Measurements from ENCODE around the gene BAZ2B. TPM values are rescaled to one million over a fixed set of nuclear protein-coding genes. Genes with fewer than 3 reads are reported as not detected.

Gene BAZ2B
- total and polyA plus RNA-seq, 5 donors = 16.1 to 43.2 (median 41.3) TPM

DNA sequence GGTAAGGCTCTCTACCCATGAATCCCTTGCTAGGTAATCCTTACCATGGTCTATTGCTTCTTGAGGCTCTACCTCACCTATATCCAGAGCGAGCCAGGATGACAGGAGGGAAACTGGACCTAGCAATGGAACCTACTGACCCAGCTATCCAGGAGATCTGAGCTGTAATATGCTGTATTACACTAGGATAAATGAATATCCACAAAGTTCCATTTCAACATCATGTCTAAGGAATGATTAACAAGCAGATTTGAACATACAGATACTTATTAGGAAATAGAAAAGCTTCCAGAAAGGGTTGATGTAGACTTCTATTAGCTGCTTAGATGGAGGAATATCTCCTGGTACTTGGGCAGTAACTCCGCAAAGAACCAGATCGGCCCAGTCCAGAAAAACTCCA lies 110.1 kb downstream of the BAZ2B start:
- 93% methylated on average over 3 of the region's 3 CpGs for whole genome bisulfite sequencing
- intact Hi-C loops (cut with DNase I) = no loop called here
- Histone ChIP-seq H3K4me1 (ENCODE audit: control insufficient read depth, insufficient read depth, low read length) (peaks cover 2% of the 10 kb centered on the region), H3K27me3 (ENCODE audit: control insufficient read depth, insufficient read depth) (no peaks in the 10 kb centered on the region), H3K4me3 (ENCODE audit: low read length) (no peak overlapping the region), H3K9me3 (ENCODE audit: control insufficient read depth, low read length) (no peaks in the 10 kb centered on the region), H3K27ac (ENCODE audit: low read length) (no peak overlapping the region)
- ATAC-seq = no peak
- no peak for DNase-seq

DNA sequence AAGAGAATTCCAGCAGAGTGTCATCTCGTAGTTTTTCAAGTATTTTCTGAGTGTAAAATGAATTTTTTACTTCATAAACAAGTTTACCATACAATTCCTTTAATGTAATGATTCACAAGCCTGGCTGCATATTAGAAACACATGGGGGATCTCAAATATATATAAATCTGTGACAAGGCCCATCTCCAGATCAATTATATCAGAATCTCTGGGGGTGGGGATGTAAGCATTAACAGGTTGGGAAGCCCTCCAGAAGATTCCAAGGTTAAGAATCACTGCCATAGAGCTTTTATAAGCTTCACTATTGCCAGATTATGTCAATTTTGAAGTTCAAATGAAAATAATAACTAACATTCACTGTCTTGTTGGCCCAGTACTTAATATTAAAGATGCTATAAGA lies 111.2 kb downstream of the BAZ2B start:
- H3K4me1 ChIP-seq (ENCODE audit: control insufficient read depth, insufficient read depth, low read length) = peaks cover 2% of the 10 kb centered on the region
- WGBS = 99% methylated on average over 1 of the region's 1 CpG
- no peaks in the 10 kb centered on the region for H3K27me3 ChIP-seq (ENCODE audit: control insufficient read depth, insufficient read depth)
- intact Hi-C loops (cut with DNase I) = no loop called here
- H3K9me3 ChIP-seq (ENCODE audit: control insufficient read depth, low read length) = no peaks in the 10 kb centered on the region
- DNase-seq (no peak), ATAC-seq (no peak)
- H3K27ac ChIP-seq (ENCODE audit: low read length) = no peak overlapping the region
- H3K4me3 ChIP-seq (ENCODE audit: low read length) = no peak overlapping the region

DNA sequence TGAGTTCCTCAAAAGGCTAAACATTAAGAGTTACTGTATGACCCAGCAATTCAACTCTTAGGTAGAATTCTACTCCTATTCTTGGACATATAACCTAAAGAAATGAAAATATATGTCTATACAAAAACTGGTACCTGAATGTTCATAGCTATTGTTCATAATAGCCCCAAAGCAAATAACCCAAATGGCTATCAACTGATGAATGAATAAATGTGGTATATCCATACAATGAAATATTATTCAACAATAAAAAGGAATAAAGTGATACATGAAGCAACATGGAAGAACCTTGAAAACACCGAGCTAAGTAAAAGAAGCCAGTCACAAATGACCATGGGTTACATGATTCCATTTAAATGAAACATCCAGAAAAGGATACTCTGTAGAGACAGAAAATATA lies 114.6 kb downstream of the BAZ2B start:
- no peak for ATAC-seq
- WGBS = 97% methylated on average over 1 of the region's 1 CpG
- no peak for DNase-seq
- Histone ChIP-seq H3K4me1 (ENCODE audit: control insufficient read depth, insufficient read depth, low read length) (no peaks in the 10 kb centered on the region), H3K4me3 (ENCODE audit: low read length) (no peak overlapping the region), H3K9me3 (ENCODE audit: control insufficient read depth, low read length) (no peaks in the 10 kb centered on the region), H3K27me3 (ENCODE audit: control insufficient read depth, insufficient read depth) (no peaks in the 10 kb centered on the region), H3K27ac (ENCODE audit: low read length) (no peak overlapping the region)
- intact Hi-C loops (cut with DNase I) = no loop called here

DNA sequence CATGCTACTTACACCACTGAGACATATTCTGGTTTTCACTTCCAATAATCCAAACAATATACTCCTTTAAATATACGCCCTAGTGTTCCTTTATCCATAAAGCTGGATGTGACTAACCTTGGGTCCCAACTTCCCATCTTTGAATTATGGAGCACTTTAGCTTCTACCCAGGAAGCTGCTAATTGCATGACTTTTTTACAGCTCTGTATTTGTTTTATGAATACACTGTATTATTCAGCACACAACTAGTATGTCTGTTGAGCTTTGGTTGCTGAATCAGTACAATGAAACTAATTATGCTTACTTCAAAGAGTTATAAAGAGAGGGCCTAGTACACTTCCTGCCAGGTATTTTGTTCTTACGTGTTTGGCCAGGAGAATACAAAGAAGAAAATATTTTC lies 118.5 kb downstream of the BAZ2B start:
- intact Hi-C loops (cut with DNase I) = no loop called here
- 84% methylated on average over 2 of the region's 2 CpGs for WGBS
- ATAC-seq = no peak
- H3K27ac ChIP-seq (ENCODE audit: low read length) = no peak overlapping the region
- no peaks in the 10 kb centered on the region for H3K27me3 ChIP-seq (ENCODE audit: control insufficient read depth, insufficient read depth)
- peaks cover 1% of the 10 kb centered on the region for H3K4me1 ChIP-seq (ENCODE audit: control insufficient read depth, insufficient read depth, low read length)
- H3K4me3 ChIP-seq (ENCODE audit: low read length) = no peak overlapping the region
- no peak for DNase-seq
- no peaks in the 10 kb centered on the region for H3K9me3 ChIP-seq (ENCODE audit: control insufficient read depth, low read length)

DNA sequence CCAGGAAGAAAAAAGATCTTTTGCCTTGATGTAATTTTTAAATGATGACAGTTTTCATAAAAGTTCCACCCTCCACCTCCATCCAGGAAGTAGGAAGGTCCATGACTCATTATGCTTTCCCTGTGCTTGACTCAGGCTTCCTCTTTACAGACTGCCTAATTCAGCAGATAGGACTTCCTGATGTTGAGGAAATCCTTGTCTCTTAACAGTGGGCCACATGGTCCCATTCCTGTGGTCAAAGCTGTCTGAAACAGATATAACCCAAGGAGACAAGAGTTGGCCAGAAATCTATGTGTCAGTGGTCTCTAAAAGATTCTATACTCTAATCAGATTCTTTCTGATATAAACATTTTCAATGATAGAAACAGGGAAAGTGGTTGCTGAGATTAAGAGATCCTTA lies 119.1 kb downstream of the BAZ2B start:
- Histone ChIP-seq H3K9me3 (ENCODE audit: control insufficient read depth, low read length) (no peaks in the 10 kb centered on the region), H3K27ac (ENCODE audit: low read length) (no peak overlapping the region), H3K4me3 (ENCODE audit: low read length) (no peak overlapping the region), H3K4me1 (ENCODE audit: control insufficient read depth, insufficient read depth, low read length) (peaks cover 1% of the 10 kb centered on the region), H3K27me3 (ENCODE audit: control insufficient read depth, insufficient read depth) (no peaks in the 10 kb centered on the region)
- DNase-seq (no peak), ATAC-seq (peak; percentile 87 to 97)
- intact Hi-C loops (cut with DNase I) = no loop called here

DNA sequence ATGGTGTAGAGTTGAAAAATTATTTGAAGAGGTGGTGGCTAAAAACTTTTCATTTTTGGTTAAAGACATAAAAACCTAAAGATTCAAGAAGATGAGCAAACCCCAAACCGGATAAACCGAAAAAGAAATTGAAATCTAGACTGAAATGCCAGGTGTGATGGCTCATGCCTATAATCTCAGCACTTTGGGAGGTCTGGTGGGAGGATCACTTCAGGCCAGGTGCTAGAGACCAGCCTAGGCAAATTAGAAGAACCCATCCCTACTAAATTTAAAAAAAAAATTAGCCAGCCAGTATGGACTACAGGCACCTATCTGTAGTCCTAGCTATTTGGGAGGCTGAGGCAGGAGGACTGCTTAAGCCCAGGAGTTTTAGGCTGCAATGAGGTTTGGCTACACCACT lies 126.9 kb downstream of the BAZ2B start:
- Histone ChIP-seq H3K27me3 (ENCODE audit: control insufficient read depth, insufficient read depth) (no peaks in the 10 kb centered on the region), H3K9me3 (ENCODE audit: control insufficient read depth, low read length) (no peaks in the 10 kb centered on the region), H3K4me3 (ENCODE audit: low read length) (no peak overlapping the region), H3K27ac (ENCODE audit: low read length) (no peak overlapping the region), H3K4me1 (ENCODE audit: control insufficient read depth, insufficient read depth, low read length) (peaks cover 1% of the 10 kb centered on the region)
- intact Hi-C loops (cut with DNase I) = no loop called here
- over 99% methylated on average over 2 of the region's 2 CpGs for WGBS
- ATAC-seq = no peak
- DNase-seq = no peak

DNA sequence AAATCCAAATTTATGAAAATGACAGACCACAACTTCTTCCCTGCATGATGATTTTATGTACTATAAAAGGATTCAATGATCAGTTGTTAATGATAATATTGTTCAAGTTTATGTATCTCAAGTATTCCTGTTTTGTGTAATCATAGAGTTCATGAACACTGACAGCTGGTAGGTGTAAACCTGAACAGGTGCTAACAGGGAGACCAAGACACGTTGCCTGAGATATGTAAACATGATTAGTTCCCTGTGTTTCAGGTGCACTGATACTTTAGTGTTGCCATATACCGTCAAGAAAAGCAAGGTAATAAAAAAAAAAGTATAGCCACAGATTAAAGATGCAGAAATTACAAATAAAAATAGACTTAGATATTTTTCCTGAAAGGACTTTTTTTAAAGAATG lies 131.8 kb downstream of the BAZ2B start:
- H3K4me1 ChIP-seq (ENCODE audit: control insufficient read depth, insufficient read depth, low read length) = no peaks in the 10 kb centered on the region
- intact Hi-C loops (cut with DNase I) = no loop called here
- H3K4me3 ChIP-seq (ENCODE audit: low read length) = no peak overlapping the region
- no peak for ATAC-seq
- H3K27me3 ChIP-seq (ENCODE audit: control insufficient read depth, insufficient read depth) = no peaks in the 10 kb centered on the region
- 71% methylated on average over 2 of the region's 2 CpGs for WGBS
- H3K9me3 ChIP-seq (ENCODE audit: control insufficient read depth, low read length) = no peaks in the 10 kb centered on the region
- no peak for DNase-seq
- H3K27ac ChIP-seq (ENCODE audit: low read length) = no peak overlapping the region

DNA sequence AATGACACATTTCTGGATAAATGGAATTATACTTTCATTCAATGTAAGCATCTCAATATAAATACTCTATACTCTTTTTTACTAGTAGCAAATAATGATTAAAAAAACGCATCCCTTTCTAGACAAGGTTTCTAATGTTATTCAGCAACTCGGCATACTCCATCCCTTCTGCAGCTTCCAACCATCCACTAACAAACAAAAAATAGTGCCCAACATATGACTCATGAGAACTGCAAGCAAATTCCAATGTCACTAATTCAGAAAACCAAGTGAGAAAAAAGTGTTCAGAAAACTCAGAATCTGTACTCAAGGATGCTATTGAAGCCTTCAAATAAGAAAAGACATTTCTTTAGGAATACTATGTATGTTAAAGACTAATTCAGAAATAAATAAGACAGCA lies 140.0 kb downstream of the BAZ2B start:
- intact Hi-C loops (cut with DNase I) = no loop called here
- Histone ChIP-seq H3K4me1 (ENCODE audit: control insufficient read depth, insufficient read depth, low read length) (no peaks in the 10 kb centered on the region), H3K27ac (ENCODE audit: low read length) (no peak overlapping the region), H3K9me3 (ENCODE audit: control insufficient read depth, low read length) (no peaks in the 10 kb centered on the region), H3K27me3 (ENCODE audit: control insufficient read depth, insufficient read depth) (no peaks in the 10 kb centered on the region), H3K4me3 (ENCODE audit: low read length) (no peak overlapping the region)
- ATAC-seq = no peak
- DNase-seq = no peak
- WGBS = 90% methylated on average over 2 of the region's 2 CpGs

DNA sequence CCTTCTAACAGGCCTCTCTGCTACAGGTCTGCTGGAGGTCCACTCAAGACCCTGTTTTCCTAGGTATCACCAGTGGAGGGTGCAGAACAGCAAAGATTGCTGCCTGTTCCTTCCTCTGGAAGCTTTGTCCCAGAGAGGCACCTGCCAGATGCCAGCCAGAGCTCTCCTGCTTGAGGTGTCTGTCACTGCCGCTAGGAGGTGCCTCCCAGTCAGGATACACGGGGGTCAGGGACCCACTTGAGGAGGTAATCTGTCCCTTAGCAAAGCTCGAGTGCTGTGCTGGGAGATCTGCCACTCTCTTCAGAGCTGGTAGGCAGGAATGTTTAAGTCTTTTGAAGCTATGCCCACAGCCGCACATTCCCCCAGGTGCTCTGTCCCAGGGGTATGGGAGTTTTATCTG lies 140.6 kb downstream of the BAZ2B start:
- Histone ChIP-seq H3K27ac (ENCODE audit: low read length) (no peak overlapping the region), H3K4me3 (ENCODE audit: low read length) (no peak overlapping the region), H3K4me1 (ENCODE audit: control insufficient read depth, insufficient read depth, low read length) (no peaks in the 10 kb centered on the region), H3K9me3 (ENCODE audit: control insufficient read depth, low read length) (no peaks in the 10 kb centered on the region), H3K27me3 (ENCODE audit: control insufficient read depth, insufficient read depth) (no peaks in the 10 kb centered on the region)
- 90% methylated on average over 4 of the region's 4 CpGs for WGBS
- intact Hi-C loops (cut with DNase I) = no loop called here
- DNase-seq (no peak), ATAC-seq (no peak)

DNA sequence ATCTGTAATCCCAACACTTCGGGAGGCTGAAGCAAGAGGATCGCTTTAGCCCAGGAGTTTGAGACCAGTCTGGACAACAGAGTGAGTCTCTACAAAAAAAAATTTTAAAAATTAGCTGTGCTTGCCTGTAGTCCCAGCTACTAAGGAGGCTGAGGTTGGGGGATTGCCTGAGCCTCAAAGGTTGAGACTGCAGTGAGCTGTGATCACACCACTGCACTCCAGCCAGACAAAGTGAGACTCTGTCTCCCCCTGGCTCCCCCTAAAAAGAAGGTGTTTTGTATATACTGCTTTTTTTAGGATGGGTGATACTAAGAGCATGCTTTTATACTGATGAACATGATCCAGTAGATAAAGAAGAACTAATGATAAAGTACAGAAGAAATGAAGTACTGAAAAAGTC lies 145.0 kb downstream of the BAZ2B start:
- intact Hi-C loops (cut with DNase I) = no loop called here
- 48% methylated on average over 2 of the region's 2 CpGs for WGBS
- Histone ChIP-seq H3K27me3 (ENCODE audit: control insufficient read depth, insufficient read depth) (no peaks in the 10 kb centered on the region), H3K27ac (ENCODE audit: low read length) (no peak overlapping the region), H3K4me3 (ENCODE audit: low read length) (no peak overlapping the region), H3K4me1 (ENCODE audit: control insufficient read depth, insufficient read depth, low read length) (no peaks in the 10 kb centered on the region), H3K9me3 (ENCODE audit: control insufficient read depth, low read length) (no peaks in the 10 kb centered on the region)
- DNase-seq (no peak), ATAC-seq (no peak)

DNA sequence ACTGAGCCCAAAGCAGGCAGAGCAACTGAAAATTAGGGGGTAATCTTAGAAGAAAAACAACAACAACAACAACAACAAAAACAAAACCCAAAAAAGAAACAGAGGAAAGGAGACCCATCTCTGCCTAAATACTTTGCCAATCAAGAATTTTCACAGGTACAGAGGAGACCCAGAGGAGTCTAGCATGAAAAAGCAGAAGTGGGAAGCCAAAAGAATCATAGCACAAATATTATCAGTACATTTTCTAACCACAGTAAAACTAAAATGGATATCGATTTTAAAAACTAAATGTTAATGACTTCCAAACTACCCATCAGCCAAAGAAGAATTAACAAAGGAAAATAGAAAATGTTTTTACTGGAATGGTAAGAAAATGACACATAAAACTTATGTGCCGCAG lies 148.1 kb downstream of the BAZ2B start:
- DNase-seq (no peak), ATAC-seq (no peak)
- no peak overlapping the region for H3K27ac ChIP-seq (ENCODE audit: low read length)
- no peaks in the 10 kb centered on the region for H3K4me1 ChIP-seq (ENCODE audit: control insufficient read depth, insufficient read depth, low read length)
- intact Hi-C loops (cut with DNase I) = no loop called here
- H3K27me3 ChIP-seq (ENCODE audit: control insufficient read depth, insufficient read depth) = no peaks in the 10 kb centered on the region
- no peak overlapping the region for H3K4me3 ChIP-seq (ENCODE audit: low read length)
- 98% methylated on average over 2 of the region's 2 CpGs for WGBS
- no peaks in the 10 kb centered on the region for H3K9me3 ChIP-seq (ENCODE audit: control insufficient read depth, low read length)

DNA sequence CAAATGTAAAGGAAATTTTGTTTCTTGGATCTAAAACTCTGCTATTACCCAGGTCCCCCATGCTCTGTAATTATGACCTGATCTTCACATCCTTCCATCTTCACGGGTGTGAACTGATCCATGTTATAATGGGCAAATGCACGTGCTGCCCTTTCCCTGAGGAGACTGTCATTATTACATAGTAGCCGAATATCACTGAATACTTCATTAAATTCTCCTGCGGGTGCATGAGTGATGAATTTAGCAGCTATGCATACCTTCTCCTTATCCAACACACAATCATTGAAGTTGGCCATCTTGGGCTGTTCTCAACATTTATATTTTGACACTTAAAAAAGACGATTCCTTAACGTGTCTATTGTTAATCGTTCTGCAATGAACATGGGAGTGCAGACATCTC lies 153.4 kb downstream of the BAZ2B start:
- Histone ChIP-seq H3K4me3 (ENCODE audit: low read length) (no peak overlapping the region), H3K27me3 (ENCODE audit: control insufficient read depth, insufficient read depth) (no peaks in the 10 kb centered on the region), H3K27ac (ENCODE audit: low read length) (no peak overlapping the region), H3K4me1 (ENCODE audit: control insufficient read depth, insufficient read depth, low read length) (no peaks in the 10 kb centered on the region), H3K9me3 (ENCODE audit: control insufficient read depth, low read length) (no peaks in the 10 kb centered on the region)
- WGBS = 96% methylated on average over 7 of the region's 7 CpGs
- ATAC-seq (no peak), DNase-seq (no peak)
- intact Hi-C loops (cut with DNase I) = no loop called here
